ENCODE measurements around the gene OLFML2B.
"Not testable (repeated sequence)": the region's sequence is repeated elsewhere in the genome, so short reads cannot be mapped to it uniquely, and the experiment has no call there.

Gene OLFML2B

GRCh38 chr1:162023547-162024501, at the start of gene OLFML2B:
Gene OLFML2B, minus strand, starts transcription at chr1:162023869. Its CDS starts 439 bp downstream, at chr1:162023430.
- peak in 3 of 4 experiments; percentile 8 to 15 (median 8) for DNase-seq

GRCh38 chr1:162072740-162073139, 49.1 kb upstream of the OLFML2B start:
- no peak for DNase-seq

- no peak for DNase-seq
These were observed 47.2 kb upstream of the OLFML2B start for GRCh38 chr1:162070825-162071224.

- DNase-seq: no peak
These were observed 46.6 kb upstream of the OLFML2B start for GRCh38 chr1:162070094-162070748.

GRCh38 chr1:162069334-162070093, 45.8 kb upstream of the OLFML2B start, which contains the start of gene NOS1AP:
Gene NOS1AP, plus strand, starts transcription at chr1:162069691. Its CDS starts 487 bp downstream, at chr1:162070178.
- DNase-seq: peak; percentile 18 to 77 (median 47)

GRCh38 chr1:162068301-162068700, 44.6 kb upstream of the OLFML2B start:
- DNase-seq: no peak

- no peak for DNase-seq
These were observed 43.8 kb upstream of the OLFML2B start for GRCh38 chr1:162067466-162067865.

GRCh38 chr1:162066836-162067235, 43.2 kb upstream of the OLFML2B start:
- not testable (repeated sequence) for DNase-seq

- DNase-seq: no peak
These were observed 41.3 kb upstream of the OLFML2B start for GRCh38 chr1:162065016-162065415.

- no peak for DNase-seq
These were observed 38.9 kb upstream of the OLFML2B start for GRCh38 chr1:162062542-162063015.

GRCh38 chr1:162060314-162060713, 36.6 kb upstream of the OLFML2B start:
- DNase-seq: no peak

GRCh38 chr1:162059721-162060120, 36.1 kb upstream of the OLFML2B start:
- DNase-seq: no peak

- DNase-seq: no peak
These were observed 32.9 kb upstream of the OLFML2B start for GRCh38 chr1:162056579-162056978.

GRCh38 chr1:162056043-162056442, 32.4 kb upstream of the OLFML2B start:
- DNase-seq: peak in 1 of 4 experiments; percentile 23

GRCh38 chr1:162055062-162055461, 31.4 kb upstream of the OLFML2B start:
- DNase-seq: no peak

- DNase-seq: not testable (repeated sequence)
These were observed 30.3 kb upstream of the OLFML2B start for GRCh38 chr1:162053949-162054348.

GRCh38 chr1:162046921-162047320, 23.3 kb upstream of the OLFML2B start:
- DNase-seq: no peak

- DNase-seq: no peak
These were observed 18.7 kb upstream of the OLFML2B start for GRCh38 chr1:162042361-162042760.

- DNase-seq: no peak
These were observed 17.0 kb upstream of the OLFML2B start for GRCh38 chr1:162040657-162041056.

GRCh38 chr1:162040001-162040400, 16.3 kb upstream of the OLFML2B start:
- no peak for DNase-seq

- DNase-seq: no peak
These were observed 15.0 kb upstream of the OLFML2B start for GRCh38 chr1:162038624-162039023.

GRCh38 chr1:162036163-162036562, 12.5 kb upstream of the OLFML2B start:
- no peak for DNase-seq

GRCh38 chr1:162035241-162035640, 11.6 kb upstream of the OLFML2B start:
- DNase-seq: no peak
